Measurements from ENCODE around the gene MKNK2.
A peak's percentile ranks its signal among the peaks of the same experiment; 100 is the strongest.

The MKNK2 gene

DNA sequence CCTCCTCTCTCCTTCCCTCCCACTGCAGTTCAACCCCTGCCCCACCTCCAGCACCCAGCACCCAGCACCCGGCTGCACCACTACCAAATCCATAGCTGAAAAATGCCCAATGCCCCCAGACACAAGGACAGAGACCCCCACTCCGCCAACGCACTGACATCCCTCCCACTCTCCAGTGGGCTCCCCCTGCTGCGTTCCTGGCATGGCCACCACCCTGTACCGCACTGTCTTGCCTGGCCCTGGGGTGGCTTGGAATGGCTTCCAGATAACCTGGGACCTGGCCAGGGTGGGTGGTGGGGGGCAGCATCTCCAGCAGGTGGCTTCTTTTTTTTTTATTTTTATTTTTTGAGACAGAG lies 5.8 kb upstream of the MKNK2 start:
- no peak for DNase-seq

DNA sequence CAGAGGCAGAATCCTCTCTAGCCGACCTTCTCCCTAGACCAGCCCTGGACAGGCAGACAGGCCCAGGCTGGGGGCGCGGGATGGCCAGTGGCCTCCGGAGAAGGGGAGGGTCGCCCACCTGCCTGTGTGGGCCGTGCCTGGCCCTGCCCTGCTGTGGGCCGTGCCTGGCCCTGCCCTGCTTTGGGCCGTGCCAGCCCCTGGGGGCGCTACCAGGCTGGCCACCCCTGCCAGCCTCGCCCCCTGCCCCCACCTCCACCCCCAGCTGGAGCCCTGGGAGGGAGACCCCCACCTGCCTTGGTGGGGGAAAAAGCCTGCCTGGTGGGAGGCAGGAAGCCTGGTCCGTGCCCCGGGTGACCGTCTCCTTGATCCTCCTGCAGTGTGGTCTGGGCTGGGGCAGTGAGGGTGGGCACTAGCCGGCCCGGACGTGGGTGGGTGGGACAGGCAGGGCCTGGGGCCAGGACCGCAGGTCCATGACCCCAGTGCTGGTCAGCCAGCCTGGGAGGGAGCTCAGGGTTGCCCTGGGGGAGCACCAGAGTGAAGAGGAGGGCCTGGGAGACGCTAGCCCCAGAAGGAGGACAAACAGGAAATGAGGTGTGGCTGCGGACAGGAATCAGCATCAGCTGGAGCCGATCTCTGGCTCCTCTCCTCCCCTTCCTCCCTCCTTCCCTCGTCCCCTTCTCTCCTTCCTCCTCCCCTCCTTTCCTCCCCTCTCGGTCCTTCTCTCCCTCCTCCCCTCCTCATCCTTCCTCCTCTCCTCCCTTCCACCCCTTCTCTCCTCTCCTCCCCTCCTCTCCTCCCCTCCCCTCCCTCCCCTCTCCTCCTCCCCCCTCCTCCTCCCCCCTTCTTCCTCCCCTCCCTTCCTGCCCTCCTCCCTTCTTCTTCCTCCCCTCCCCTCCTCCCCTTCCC lies 5.1 kb upstream of the MKNK2 start:
- DNase-seq: peak; percentile 78

GRCh38 chr19:2054763-2055162 lies 3.7 kb upstream of the MKNK2 start:
- no peak for DNase-seq

DNA sequence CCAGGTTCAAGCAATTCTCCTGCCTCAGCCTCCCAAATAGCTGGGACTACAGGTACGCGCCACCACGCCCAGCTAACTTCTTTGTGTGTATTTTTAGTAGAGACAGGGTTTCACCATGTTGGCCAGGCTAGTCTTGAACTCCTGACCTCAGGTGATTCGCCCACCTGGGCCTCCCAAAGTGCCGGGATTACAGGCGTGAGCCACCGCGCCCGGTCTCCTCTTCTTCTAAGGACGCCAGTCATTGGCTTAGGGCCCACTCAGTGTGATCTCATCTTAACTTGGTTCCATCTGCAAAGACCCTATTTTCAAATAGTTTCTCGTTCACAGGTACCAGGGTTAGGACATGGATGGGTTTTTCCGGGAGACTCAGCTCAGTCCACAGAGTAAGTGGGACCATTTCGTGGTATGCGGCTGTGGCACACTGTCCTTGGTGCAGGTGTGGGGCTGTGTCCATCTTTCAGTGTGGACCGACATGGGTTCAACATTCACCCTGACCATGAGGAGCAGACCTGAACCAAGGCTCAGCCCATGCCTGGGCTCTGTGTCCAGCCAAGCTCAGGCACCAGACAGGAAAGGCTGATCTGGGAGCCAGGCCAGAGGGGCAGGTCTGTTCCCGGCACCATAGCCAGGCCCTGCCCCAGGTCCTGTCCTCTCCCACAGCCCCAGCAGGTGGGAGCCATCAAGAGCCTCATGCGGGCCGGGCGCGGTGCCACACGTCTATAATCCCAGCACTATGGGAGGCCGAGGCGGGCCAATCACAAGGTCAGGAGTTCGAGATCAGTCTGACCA lies 2.8 kb upstream of the MKNK2 start:
- no peak for DNase-seq

DNA sequence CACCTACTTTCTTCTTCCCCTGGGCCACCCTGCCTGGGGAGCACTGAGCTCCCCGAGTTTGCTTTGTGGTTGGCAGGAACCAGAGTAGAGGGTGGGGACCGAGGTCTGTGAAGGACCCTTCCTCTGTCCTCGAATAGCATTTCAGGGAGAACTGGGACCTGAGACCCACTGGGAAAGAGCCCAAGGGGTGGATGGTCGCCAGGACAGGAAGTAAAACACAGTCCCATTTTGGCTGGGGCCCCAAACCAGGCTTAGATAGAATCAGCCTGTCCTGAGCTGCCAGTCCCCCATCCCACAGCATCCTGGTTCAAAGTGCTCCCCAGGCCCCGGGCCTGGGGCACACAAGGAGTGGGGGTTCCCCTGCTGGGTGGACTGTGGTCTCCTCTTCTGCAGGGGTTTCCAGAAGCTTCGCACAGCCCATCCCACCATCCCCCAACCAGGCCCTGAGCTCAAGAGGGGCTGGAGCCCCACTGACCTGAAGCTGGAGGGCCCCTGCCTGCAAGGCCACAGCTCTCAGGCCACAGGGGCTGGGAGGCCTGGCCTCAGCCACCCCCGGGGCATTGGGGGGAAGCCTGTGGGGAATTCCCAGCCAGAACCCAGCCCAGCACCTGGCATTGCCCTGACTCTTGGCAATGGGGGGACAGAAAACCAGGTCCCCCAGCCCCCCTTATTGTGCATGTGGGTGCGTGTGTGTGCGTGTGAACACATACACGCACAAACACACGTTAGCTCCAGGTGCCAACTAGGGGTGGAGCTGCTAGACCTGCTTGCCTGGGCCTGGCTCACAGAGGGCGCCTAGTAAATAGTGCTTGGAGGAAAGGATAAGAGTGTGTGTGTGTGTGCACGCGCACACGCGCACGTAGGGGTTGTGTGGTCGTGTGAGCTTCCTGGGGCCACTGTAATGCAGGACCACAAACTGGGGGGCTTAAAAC lies 995 bp upstream of the MKNK2 start:
- peak; percentile 29 for DNase-seq

GRCh38 chr19:2050349-2050990 lies 574 bp downstream of the MKNK2 start:
- no peak for DNase-seq

DNA sequence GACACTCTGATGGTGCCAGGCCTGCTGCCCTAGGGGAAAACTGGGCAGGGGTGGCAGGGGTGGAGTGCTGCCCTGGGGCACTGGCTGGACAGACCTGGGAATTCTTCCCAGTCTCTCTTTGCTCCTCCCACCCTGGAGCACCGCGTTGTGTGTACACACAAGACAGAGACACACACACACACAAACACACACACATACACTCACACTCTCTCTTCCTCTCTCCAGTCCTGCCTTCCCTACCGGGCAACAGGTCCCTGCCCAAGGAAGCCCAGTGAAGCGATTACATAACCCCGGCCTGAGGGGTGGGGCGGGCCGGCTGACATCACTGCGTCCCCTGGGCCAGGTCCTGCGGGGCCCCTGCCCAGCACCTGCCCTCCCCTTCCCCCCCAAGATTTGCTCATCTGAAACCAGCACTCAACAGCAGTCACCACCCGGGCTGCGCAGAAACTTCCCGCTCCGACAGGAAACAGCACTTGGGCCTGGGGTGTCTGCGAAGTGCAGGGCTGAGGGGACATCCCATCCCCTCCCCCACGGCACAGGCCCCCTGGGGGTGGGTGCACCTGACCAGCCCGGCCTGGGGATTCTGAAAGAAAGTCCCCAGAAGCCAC lies 1.2 kb downstream of the MKNK2 start:
- peak; percentile 75 for DNase-seq

DNA sequence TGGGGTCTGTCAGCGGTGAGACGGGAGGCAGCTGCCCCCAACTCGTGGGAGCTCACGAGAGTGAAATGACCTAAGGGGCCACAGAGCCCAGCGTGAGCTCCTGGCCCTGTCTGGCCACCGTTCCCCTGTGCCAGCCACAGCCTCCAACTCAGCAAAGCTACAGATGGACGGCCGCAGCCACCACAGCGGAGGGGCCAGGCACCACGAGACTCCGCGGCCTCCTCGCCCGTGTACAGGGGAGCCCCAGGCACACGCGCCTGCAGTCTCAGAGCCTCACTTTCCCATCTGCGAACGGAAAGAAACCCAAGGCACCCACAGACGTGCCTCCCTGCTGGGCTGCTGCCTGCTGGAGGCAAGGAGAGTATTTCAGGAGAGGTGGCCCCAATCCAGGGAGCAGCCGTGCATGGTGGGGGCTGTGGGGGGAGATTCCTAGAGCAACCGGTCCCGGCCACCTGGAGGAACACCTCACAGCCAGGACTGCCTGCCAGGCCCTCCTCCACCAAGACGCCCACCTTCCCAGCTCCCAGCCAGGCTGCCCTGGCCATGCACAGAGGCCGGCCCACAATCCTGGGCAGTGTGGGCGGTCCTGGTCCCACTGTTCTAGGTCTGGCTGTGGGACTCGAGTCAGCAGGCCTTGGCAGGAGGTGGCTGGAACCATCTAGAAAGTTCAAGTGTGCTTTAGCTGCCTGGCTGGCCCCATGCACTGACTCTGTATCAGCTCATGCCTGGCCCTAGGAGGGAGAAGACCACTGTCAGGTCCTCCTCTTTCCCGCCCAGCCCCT lies 1.9 kb downstream of the MKNK2 start:
- no peak for DNase-seq

DNA sequence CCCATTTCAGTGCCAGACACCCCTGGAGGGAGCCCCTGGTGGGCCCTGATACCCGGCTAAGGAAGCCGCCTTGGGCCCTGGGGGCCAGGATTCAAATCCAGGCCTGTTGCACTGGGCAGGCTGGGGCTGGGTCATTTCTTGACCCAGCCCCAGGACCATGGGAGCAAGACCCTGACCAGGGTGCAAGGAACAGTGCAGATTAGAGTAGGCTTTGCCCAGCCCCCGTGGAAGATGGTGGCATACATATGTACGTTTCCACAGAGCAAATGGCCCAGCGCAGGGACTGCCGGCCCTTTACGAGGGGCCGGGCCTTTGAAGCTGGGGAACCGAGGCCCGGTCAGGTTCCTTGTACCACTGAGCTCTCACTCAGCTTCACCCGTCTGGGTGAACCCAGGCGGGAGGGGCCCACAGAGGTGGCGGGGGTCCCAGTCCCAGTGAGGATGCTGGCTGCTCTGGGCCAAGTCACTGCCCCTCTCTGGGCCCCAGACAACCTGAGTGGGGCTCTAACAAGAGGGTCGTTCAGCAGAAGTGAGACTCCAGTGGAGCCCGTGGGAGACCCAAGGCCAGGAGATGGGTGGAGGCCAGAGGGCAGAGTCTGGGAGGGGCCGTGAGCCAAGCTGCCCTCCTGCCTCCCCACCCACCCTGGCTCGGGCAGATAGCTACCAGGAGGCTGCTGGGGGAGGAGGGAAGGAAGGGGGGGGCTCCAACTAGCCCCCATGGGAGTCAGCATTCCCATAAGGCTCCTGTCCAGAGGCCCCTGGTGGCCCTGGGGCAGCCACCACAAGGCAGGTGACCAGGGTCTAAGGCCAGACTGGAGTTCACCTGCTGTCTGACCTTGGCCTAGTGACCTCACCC lies 2.7 kb downstream of the MKNK2 start:
- no peak for DNase-seq

- DNase-seq: peak; percentile 53
Observed at GRCh38 chr19:2047449-2048103, 3.5 kb downstream of the MKNK2 start.

DNA sequence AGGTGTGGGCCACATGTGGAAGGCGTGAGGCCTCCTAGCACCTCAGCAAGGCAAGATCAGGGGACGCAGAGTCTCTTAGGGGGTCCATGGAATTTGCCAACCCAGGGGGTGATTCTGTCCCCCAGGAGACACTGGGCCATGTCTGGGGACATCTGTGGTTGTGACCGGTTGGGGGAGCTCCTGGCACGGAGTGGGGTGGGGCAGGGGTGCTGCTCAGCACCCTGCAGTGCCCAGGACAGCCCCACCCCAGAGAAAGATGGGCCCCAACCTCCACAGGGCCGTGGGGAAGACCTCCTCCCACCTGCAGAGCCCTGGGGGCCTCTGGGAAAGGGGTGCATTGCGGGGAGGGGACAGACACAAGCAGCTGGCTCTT lies 4.0 kb downstream of the MKNK2 start:
- no peak for DNase-seq

DNA sequence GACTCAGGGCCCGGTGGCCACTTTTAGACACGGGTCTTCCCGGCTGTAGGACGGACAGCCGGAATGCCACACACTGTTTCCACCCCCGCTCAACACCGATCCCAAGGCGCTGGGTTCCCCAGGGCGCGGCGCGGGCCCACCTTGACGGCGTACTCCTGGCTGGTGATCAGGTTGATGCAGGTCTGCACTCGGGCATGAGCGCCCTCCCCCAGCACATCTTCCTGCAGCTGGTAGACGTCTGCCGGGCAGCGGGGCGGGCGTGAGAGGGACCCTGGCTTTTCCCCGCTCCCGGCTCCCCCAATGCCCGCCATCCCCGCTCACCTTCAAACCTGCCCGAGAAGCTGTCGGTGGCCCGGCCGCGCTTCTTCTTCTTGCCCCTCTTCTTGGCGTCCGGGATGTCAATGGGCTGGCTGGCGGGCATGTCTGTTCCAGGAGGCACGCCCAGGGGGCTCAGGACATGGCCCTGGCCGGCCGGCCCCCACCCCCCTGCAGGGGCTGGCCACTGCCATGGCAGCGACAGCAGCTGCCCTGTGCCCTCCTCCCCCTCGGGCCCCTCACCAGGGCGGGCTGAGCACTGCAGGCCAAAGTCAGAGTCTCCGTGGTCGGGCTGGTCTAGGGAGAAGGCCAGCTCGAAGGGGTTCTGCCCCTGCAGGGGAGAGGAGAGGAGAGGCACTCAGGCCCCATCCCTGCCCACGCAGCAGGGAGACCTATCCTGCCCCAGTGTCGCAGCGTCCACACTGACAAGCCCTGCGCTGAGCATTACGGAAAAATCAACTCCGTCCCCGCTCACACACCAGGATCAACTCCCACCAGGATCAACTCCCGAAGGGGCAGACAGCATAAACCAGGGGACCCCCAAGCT lies 4.8 kb downstream of the MKNK2 start:
- DNase-seq: no peak

- no peak for DNase-seq
Observed at GRCh38 chr19:2045501-2046045, 5.5 kb downstream of the MKNK2 start.

- DNase-seq: no peak
Observed at GRCh38 chr19:2044709-2045500, 6.1 kb downstream of the MKNK2 start.

- DNase-seq: no peak
Observed at GRCh38 chr19:2043961-2044708, 6.9 kb downstream of the MKNK2 start.

DNA sequence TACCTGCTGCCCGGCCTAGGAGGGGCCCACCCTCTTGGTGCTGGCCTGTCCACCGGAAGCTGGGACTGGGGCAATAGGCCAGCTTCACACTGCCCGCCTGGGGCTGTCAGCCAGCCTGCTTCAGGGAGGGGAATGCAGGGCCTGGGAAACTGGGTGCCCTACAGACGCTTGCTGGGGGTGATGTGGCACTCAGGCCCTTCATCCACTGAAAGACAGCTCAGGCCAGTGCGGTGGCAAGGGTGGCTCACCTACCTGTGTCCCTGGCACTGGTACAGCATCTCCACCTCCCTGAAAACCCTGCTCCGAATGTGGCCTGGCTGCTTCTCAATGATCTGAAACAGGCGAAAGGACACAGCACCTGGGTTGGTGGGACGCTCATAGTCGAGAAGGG lies 7.8 kb downstream of the MKNK2 start:
- no peak for DNase-seq

Data from EL (cell line).